Neural cell (in vitro differentiated cells): Measurements from ENCODE around the gene CCIN. TPM values are rescaled to one million over a fixed set of nuclear protein-coding genes. Genes with fewer than 3 reads are reported as not detected.

Experiments used
- H2AFZ ChIP-seq: fragments of 200-600, 300-800 bp; sonication (generic), shearing (Covaris generic); 2 replicates; pipeline ENCODE4 v1.6.0; 2014; ENCODE audit warnings: low read depth, mild to moderate bottlenecking, antibody characterized with exemption, low read length, moderate library complexity
- H3F3A ChIP-seq: fragments of 200-600 bp; shearing (Covaris generic); 2 replicates; pipeline ENCODE4 v1.6.1; 2016; ENCODE audit warnings: mild to moderate bottlenecking, moderate library complexity, mixed read lengths, antibody characterized with exemption, low read length; ENCODE audit not compliant: insufficient read depth, poor library complexity, severe bottlenecking
- H3K27ac ChIP-seq: fragments of 200-600, 300-800 bp; sonication (generic), shearing (Covaris generic); 2 replicates; pipeline ENCODE4 v1.5.1; 2014; ENCODE audit warnings: mild to moderate bottlenecking, low read length, moderate library complexity
- H3K27me3 ChIP-seq: fragments of 300-800, 200-600 bp; sonication (generic), shearing (Covaris generic); 2 replicates; pipeline ENCODE4 v1.6.0; 2014; ENCODE audit warnings: mild to moderate bottlenecking, low read depth, low read length, moderate library complexity; ENCODE audit not compliant: insufficient read depth
- H3K36me3 ChIP-seq: fragments of 300-800, 200-600 bp; sonication (generic), shearing (Covaris generic); 2 replicates; pipeline ENCODE4 v1.5.1; 2014; ENCODE audit warnings: mild to moderate bottlenecking, antibody characterized with exemption, low read length, moderate library complexity; ENCODE audit not compliant: insufficient read depth
- H3K4me2 ChIP-seq: fragments of 300-800, 200-600 bp; sonication (generic), shearing (Covaris generic); 2 replicates; pipeline ENCODE4 v1.6.0; 2014; ENCODE audit warnings: mild to moderate bottlenecking, low read length
- H3K4me3 ChIP-seq: fragments of 300-800, 200-600 bp; sonication (generic), shearing (Covaris generic); 2 replicates; pipeline ENCODE4 v1.5.1; 2014; ENCODE audit warnings: mild to moderate bottlenecking, low read length, moderate library complexity
- H3K79me2 ChIP-seq: fragments of 200-600 bp; shearing (Covaris generic); replicated peaks from 2 replicates; pipeline ENCODE4 v1.6.0; 2014; ENCODE audit warnings: mild to moderate bottlenecking, low read length, moderate library complexity; ENCODE audit not compliant: insufficient read depth
- H3K9ac ChIP-seq: fragments of 300-800, 200-600 bp; sonication (generic), shearing (Covaris generic); 2 replicates; pipeline ENCODE4 v1.6.1; 2016; ENCODE audit warnings: mild to moderate bottlenecking, low read length, mixed read lengths
- H3K9me2 ChIP-seq: fragments of 200-600 bp; shearing (Covaris generic); 2 replicates; pipeline ENCODE4 v1.6.1; 2016; ENCODE audit warnings: mild to moderate bottlenecking, low read length, mixed read lengths; ENCODE audit not compliant: insufficient read depth
- H3K9me3 ChIP-seq: fragments of 200-600, 300-800 bp; sonication (generic), shearing (Covaris generic); 2 replicates; pipeline ENCODE4 v1.6.1; 2016; ENCODE audit warnings: mild to moderate bottlenecking, mixed run types, low read length, moderate library complexity, mixed read lengths
- H4K20me1 ChIP-seq: fragments of 200-600 bp; shearing (Covaris generic); 2 replicates; pipeline ENCODE4 v1.6.1; 2016; ENCODE audit warnings: mild to moderate bottlenecking, mixed run types; ENCODE audit not compliant: insufficient read depth
- CTCF ChIP-seq: fragments of 450-650 bp; IDR thresholded peaks from 2 replicates; pipeline ENCODE4 v1.5.1; 2014; ENCODE audit warnings: antibody characterized with exemption, mild to moderate bottlenecking, moderate library complexity; ENCODE audit not compliant: poor library complexity, severe bottlenecking
- EP300 ChIP-seq: fragments of 450-650 bp; conservative IDR thresholded peaks from 2 replicates; pipeline ENCODE4 v1.6.1; 2014; ENCODE audit warnings: antibody characterized with exemption, mild to moderate bottlenecking, moderate library complexity; ENCODE audit not compliant: poor library complexity, severe bottlenecking
- EZH2 ChIP-seq: fragments of 200-600, 300-800 bp; shearing (Covaris generic), sonication (generic); IDR thresholded peaks from 2 replicates; pipeline ENCODE4 v1.6.1; 2014; ENCODE audit warnings: antibody characterized with exemption, low read length, borderline replicate concordance, mild to moderate bottlenecking; ENCODE audit not compliant: insufficient read depth, poor library complexity, severe bottlenecking
- MXI1 ChIP-seq: fragments of 450-650 bp; conservative IDR thresholded peaks from 2 replicates; pipeline ENCODE4 v1.6.1; 2014; ENCODE audit warnings: antibody characterized with exemption, mild to moderate bottlenecking; ENCODE audit not compliant: poor library complexity, severe bottlenecking
- POLR2AphosphoS5 ChIP-seq: IDR thresholded peaks from 2 replicates; pipeline ENCODE4 v1.6.1; 2012
- RAD21 ChIP-seq: fragments of 450-650 bp; conservative IDR thresholded peaks from 2 replicates; pipeline ENCODE4 v1.6.1; 2014; ENCODE audit warnings: antibody characterized with exemption, mild to moderate bottlenecking, moderate library complexity
- REST ChIP-seq: IDR thresholded peaks from 2 replicates; pipeline ENCODE4 v1.6.1; 2012; ENCODE audit warnings: borderline replicate concordance
- SMC3 ChIP-seq: fragments of 450-650 bp; conservative IDR thresholded peaks from 2 replicates; pipeline ENCODE4 v1.6.1; 2014; ENCODE audit warnings: antibody characterized with exemption, mild to moderate bottlenecking, moderate library complexity; ENCODE audit not compliant: poor library complexity
- TAF1 ChIP-seq: IDR thresholded peaks from 2 replicates; pipeline ENCODE4 v1.6.1; 2012; ENCODE audit warnings: low read depth
- polyA plus RNA-seq: library from polyadenylated mRNA; depleted of rRNA; stranded (reverse); fragments of >200 nt; gene quantifications from 2 replicates; pipeline ENCODE4 v1.2.3, GENCODE V29; 2014

The CCIN gene
- polyA plus RNA-seq, 1 donor from 2014 or later, result not detected

GRCh38 chr9:36217256-36217968 lies 48.2 kb downstream of the CCIN start:
- Histone ChIP-seq H3K4me3 (no peak overlapping the region), H3K9me3 (no peaks in the 10 kb centered on the region), H3K36me3 (peaks cover 5% of the 10 kb centered on the region), H3K27me3 (no peaks in the 10 kb centered on the region), H3K79me2 (no peaks in the 10 kb centered on the region), H4K20me1 (no peaks in the 10 kb centered on the region), H3F3A (no peaks in the 10 kb centered on the region), H3K9ac (no peak overlapping the region), H2AFZ (no peak overlapping the region), H3K27ac (no peak overlapping the region), H3K9me2 (no peaks in the 10 kb centered on the region), H3K4me2 (no peak overlapping the region)
- no peak for TF ChIP-seq EP300
- TF ChIP-seq TAF1, result no peak
- no peak for TF ChIP-seq MXI1
- no peak for TF ChIP-seq CTCF
- no peak for TF ChIP-seq REST
- TF ChIP-seq SMC3, result no peak
- TF ChIP-seq POLR2AphosphoS5, result no peak
- no peak for TF ChIP-seq EZH2

- H3K79me2 ChIP-seq, result no peaks in the 10 kb centered on the region
- no peak overlapping the region for H3K4me2 ChIP-seq
- H3K36me3 ChIP-seq, result peaks cover 11% of the 10 kb centered on the region
- H3F3A ChIP-seq, result no peaks in the 10 kb centered on the region
- H3K4me3 ChIP-seq, result no peak overlapping the region
- no peak overlapping the region for H3K27ac ChIP-seq
- no peaks in the 10 kb centered on the region for H3K27me3 ChIP-seq
- no peaks in the 10 kb centered on the region for H3K9me2 ChIP-seq
- no peak overlapping the region for H2AFZ ChIP-seq
- no peaks in the 10 kb centered on the region for H4K20me1 ChIP-seq
- H3K9me3 ChIP-seq, result no peaks in the 10 kb centered on the region
- TF ChIP-seq MXI1 (no peak), EP300 (no peak)
- H3K9ac ChIP-seq, result no peak overlapping the region
These were observed 48.8 kb downstream of the CCIN start for GRCh38 chr9:36218011-36218410.

GRCh38 chr9:36218411-36218901 lies 49.3 kb downstream of the CCIN start:
- Histone ChIP-seq H3K36me3 (peaks cover 13% of the 10 kb centered on the region), H4K20me1 (no peaks in the 10 kb centered on the region), H3F3A (no peaks in the 10 kb centered on the region), H3K4me2 (no peak overlapping the region), H3K27me3 (no peaks in the 10 kb centered on the region), H3K27ac (no peak overlapping the region), H3K9me3 (no peaks in the 10 kb centered on the region), H3K79me2 (no peaks in the 10 kb centered on the region), H3K9me2 (no peaks in the 10 kb centered on the region), H3K9ac (no peak overlapping the region), H2AFZ (no peak overlapping the region), H3K4me3 (no peak overlapping the region)
- TF ChIP-seq POLR2AphosphoS5 (no peak), SMC3 (no peak), RAD21 (no peak), TAF1 (no peak), EP300 (no peak), MXI1 (no peak), CTCF (no peak), EZH2 (no peak), REST (no peak)
